BE2C (cell line): ENCODE measurements around the gene HSPBP1.
A peak's percentile ranks its signal among the peaks of the same experiment; 100 is the strongest.

Experiments used
- DNase-seq: peaks from one replicate; pipeline ENCODE4 v3.0.0-alpha.2; 2020
- H3K27me3 ChIP-seq: fragments of 250-450 bp; sonication (Bioruptor Pico); 2 replicates; pipeline ENCODE4 v1.5.1; 2020; ENCODE audit warnings: mild to moderate bottlenecking
- H3K36me3 ChIP-seq: fragments of 250-450 bp; sonication (Bioruptor Pico); 2 replicates; pipeline ENCODE4 v1.5.1; 2020; ENCODE audit warnings: mild to moderate bottlenecking
- H3K4me1 ChIP-seq: fragments of 250-450 bp; sonication (Bioruptor Pico); 2 replicates; pipeline ENCODE4 v1.5.1; 2020
- H3K4me3 ChIP-seq: 2 replicates; pipeline ENCODE4 v1.5.1; 2011; ENCODE audit warnings: low read depth, low read length
- H3K9me3 ChIP-seq: fragments of 250-450 bp; sonication (Bioruptor Pico); 2 replicates; pipeline ENCODE4 v1.5.1; 2020
- TF ChIP-seq, protein P1 (sequence below): IDR thresholded peaks from 2 replicates; pipeline ENCODE4 v1.5.1; 2012; ENCODE audit warnings: mild to moderate bottlenecking, low read depth, low read length

Gene HSPBP1

DNA sequence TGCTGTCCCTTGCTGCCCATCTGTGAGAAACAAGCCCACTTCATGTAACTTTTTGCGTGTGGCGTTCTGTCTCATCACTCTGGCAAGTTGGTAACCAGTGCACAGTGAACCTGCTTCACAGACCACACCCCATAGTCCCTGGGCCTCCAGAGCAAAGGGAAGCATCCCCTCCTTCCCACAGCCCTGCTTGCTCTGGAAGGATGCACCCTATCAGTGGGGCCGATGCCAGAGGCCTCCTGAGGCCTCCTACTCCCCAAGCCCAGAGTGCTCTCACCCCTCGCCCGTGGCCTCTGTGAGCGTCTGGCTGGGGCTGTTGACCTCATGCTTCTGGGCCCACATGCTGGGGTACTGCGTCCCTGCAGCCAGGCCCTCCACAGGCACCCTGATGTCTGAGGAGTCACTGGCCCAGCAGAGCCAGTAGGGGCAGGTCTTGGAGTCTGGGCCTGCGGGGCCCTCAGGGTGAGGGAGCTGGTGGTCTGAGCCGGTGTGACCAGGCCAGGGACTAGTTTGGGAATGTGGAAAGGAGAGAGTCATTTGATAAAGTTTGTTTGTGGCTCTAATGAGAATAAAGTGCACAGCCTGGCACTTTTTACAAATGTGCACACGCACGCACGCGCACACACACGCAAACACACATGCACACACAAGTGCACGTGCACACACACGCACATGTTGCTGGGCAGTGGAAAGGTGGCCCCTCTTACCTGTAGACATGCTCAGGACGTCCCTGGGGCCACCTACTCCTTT, 56.4 kb downstream of the HSPBP1 start:
- TF ChIP-seq, protein P1, sequence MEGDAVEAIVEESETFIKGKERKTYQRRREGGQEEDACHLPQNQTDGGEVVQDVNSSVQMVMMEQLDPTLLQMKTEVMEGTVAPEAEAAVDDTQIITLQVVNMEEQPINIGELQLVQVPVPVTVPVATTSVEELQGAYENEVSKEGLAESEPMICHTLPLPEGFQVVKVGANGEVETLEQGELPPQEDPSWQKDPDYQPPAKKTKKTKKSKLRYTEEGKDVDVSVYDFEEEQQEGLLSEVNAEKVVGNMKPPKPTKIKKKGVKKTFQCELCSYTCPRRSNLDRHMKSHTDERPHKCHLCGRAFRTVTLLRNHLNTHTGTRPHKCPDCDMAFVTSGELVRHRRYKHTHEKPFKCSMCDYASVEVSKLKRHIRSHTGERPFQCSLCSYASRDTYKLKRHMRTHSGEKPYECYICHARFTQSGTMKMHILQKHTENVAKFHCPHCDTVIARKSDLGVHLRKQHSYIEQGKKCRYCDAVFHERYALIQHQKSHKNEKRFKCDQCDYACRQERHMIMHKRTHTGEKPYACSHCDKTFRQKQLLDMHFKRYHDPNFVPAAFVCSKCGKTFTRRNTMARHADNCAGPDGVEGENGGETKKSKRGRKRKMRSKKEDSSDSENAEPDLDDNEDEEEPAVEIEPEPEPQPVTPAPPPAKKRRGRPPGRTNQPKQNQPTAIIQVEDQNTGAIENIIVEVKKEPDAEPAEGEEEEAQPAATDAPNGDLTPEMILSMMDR: no peak
- DNase-seq: no peak
- Histone ChIP-seq H3K4me3 (no peak overlapping the region), H3K4me1 (peaks cover 8% of the 10 kb centered on the region), H3K36me3 (peaks cover 24% of the 10 kb centered on the region), H3K27me3 (no peaks in the 10 kb centered on the region), H3K9me3 (no peaks in the 10 kb centered on the region)

DNA sequence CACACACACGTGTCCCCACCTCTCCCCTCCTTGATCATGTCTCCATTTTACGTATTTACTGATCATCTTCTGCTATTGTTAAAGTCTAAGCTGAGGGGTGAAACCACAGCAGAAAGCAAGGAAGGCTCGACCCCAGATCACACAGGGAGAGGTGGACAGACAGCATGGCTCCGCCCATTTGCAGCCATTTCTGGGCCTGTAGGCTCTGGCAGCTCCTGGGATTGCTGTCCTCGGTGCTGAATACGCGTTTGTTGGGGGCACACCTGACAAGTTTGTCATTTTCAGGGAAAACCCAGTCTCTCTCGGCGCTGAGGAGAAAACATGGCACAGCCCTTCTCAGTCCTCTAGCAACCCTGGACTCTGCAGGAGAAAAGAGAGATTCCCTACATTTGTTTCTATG, 59.4 kb downstream of the HSPBP1 start:
- no peak for DNase-seq
- TF ChIP-seq, protein P1: no peak
- Histone ChIP-seq H3K36me3 (peaks cover 11% of the 10 kb centered on the region), H3K27me3 (no peaks in the 10 kb centered on the region), H3K4me3 (no peak overlapping the region), H3K4me1 (no peaks in the 10 kb centered on the region), H3K9me3 (0 out of 2 replicates have a peak, but pooled peaks cover 2% of the 10 kb centered on the region)

DNA sequence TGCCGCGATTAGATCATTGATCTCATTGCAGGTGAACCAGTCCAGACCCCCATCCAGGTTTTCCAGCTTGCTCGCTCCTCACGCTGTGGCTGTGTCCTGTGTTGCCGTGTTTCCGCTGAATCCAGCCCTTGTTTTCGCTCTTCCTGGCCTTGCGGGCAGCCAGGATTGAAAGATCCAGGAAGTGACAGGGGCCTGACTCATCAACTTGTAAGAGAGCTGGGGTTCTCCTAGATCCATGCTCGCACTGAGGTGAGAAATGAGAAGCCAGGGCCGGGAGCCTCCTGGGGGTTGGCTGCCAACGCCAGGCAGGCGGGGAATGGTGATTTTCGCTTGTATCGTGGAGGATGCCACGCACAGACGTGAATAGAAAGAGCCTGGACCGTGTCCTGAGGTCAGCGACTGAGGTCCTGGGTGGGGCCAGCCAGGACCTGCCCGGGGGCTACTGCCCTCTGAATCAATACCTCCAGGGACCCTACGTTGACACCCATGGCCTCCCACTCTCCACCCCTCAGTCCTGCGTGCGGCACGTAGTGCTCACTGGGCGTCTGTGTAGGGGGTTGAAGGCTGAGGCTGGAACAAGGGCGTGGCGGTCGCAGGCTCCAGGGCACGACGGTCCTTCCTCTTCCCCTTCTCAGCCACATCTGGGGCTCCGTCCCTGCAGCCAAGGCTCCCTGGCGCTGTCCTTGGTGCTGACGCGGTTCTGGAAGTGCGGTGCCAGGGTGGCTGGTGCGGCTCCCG, 63.3 kb downstream of the HSPBP1 start:
- H3K9me3 ChIP-seq: 0 out of 2 replicates have a peak, but pooled peaks cover 2% of the 10 kb centered on the region
- H3K4me1 ChIP-seq: no peaks in the 10 kb centered on the region
- DNase-seq: peak; percentile 95
- peak overlapping the region; percentile 93 for H3K4me3 ChIP-seq
- H3K36me3 ChIP-seq: peaks cover 6% of the 10 kb centered on the region; the same call in 1 of the 2 replicates
- TF ChIP-seq, protein P1: no peak
- H3K27me3 ChIP-seq: no peaks in the 10 kb centered on the region

DNA sequence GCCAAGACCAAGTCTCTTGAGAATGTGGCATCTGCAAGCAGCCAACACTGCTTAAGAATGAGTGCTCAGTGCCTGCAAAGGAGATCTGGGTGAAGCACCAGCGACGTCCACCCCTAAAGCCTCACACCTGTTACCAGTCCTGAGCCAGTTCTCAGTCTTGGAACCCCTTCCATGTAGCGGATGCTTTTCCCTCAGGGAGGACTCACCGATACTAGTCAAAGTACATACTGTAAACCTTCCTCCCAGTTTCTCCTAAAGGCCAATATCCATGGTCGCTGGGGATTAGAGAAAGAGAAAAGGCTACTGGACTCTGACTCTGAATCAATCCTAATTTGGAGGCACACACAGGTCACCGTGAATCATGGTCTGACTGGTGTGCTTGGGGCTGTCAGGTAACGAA, 66.4 kb downstream of the HSPBP1 start:
- TF ChIP-seq, protein P1: no peak
- Histone ChIP-seq H3K27me3 (no peaks in the 10 kb centered on the region), H3K4me1 (no peaks in the 10 kb centered on the region), H3K4me3 (no peak overlapping the region), H3K36me3 (no peaks in the 10 kb centered on the region), H3K9me3 (0 out of 2 replicates have a peak, but pooled peaks cover 2% of the 10 kb centered on the region)
- DNase-seq: no peak

DNA sequence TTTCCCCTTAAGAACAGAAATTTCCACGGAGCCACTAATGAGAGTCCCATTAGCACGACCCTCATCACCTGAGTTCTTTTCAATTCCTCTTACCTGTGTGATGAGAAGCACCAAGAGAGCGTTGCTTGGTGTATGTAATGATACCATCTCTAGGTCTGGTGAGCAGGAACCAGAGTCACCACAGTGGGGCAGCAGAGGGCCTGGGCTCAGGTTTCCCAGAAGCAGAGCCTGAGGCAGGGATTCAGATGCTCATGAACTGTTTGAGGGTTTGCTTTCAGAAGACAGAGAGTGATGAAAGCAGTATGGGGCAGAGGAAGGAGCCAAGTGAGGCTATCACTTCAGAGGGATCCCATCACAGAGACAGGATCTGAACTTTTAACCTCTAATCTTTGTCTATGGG, 67.5 kb downstream of the HSPBP1 start:
- DNase-seq: peak; percentile 52
- Histone ChIP-seq H3K4me1 (no peaks in the 10 kb centered on the region), H3K9me3 (0 out of 2 replicates have a peak, but pooled peaks cover 2% of the 10 kb centered on the region), H3K27me3 (no peaks in the 10 kb centered on the region), H3K4me3 (no peak overlapping the region), H3K36me3 (no peaks in the 10 kb centered on the region)
- TF ChIP-seq, protein P1: peak; percentile 48
